ENCODE data around the gene MEGF8.

Gene MEGF8

GRCh38 chr19:42290523-42291434 lies 34.7 kb upstream of the MEGF8 start:
- TF ChIP-seq CTCF (conservative IDR thresholded peaks at IDR 0.05; ENCODE audit: low read length): peak; percentile 43
- no peak for DNase-seq (ENCODE audit: low read depth)
- H3K4me3 ChIP-seq (ENCODE audit: low read length): no peak overlapping the region

GRCh38 chr19:42291435-42291810 lies 34.0 kb upstream of the MEGF8 start:
- no peak for DNase-seq (ENCODE audit: low read depth)
- no peak overlapping the region for H3K4me3 ChIP-seq (ENCODE audit: low read length)
- no peak for TF ChIP-seq CTCF (conservative IDR thresholded peaks at IDR 0.05; ENCODE audit: low read length)

- DNase-seq (ENCODE audit: low read depth): no peak
- no peak for TF ChIP-seq CTCF (conservative IDR thresholded peaks at IDR 0.05; ENCODE audit: low read length)
- no peak overlapping the region for H3K4me3 ChIP-seq (ENCODE audit: low read length)
Measured at GRCh38 chr19:42292042-42292960, 33.1 kb upstream of the MEGF8 start.

- DNase-seq (ENCODE audit: low read depth): no peak
- TF ChIP-seq CTCF (conservative IDR thresholded peaks at IDR 0.05; ENCODE audit: low read length): no peak
- H3K4me3 ChIP-seq (ENCODE audit: low read length): no peak overlapping the region
Measured at GRCh38 chr19:42292963-42293362, 32.5 kb upstream of the MEGF8 start.

- DNase-seq (ENCODE audit: low read depth): no peak
- TF ChIP-seq CTCF (conservative IDR thresholded peaks at IDR 0.05; ENCODE audit: low read length): no peak
Measured at GRCh38 chr19:42293540-42293939, 31.9 kb upstream of the MEGF8 start.

GRCh38 chr19:42293948-42294347 lies 31.5 kb upstream of the MEGF8 start:
- no peak for DNase-seq (ENCODE audit: low read depth)
- no peak for TF ChIP-seq CTCF (conservative IDR thresholded peaks at IDR 0.05; ENCODE audit: low read length)
- H3K4me3 ChIP-seq (ENCODE audit: low read length): no peak overlapping the region

More at GRCh38 chr19:42293540-42293939, 31.9 kb upstream of the MEGF8 start:
- no peak overlapping the region for H3K4me3 ChIP-seq (ENCODE audit: low read length)

All from AG10803 (cell line).